ENCODE measurements around the gene GDF11. TPM values are rescaled to one million over a fixed set of nuclear protein-coding genes. Genes with fewer than 3 reads are reported as not detected.
A peak's percentile ranks its signal among the peaks of the same experiment; 100 is the strongest.

GDF11 gene
- total and polyA plus RNA-seq, 2 donors from 2014 or later = 3.4 to 6.2 TPM

DNA sequence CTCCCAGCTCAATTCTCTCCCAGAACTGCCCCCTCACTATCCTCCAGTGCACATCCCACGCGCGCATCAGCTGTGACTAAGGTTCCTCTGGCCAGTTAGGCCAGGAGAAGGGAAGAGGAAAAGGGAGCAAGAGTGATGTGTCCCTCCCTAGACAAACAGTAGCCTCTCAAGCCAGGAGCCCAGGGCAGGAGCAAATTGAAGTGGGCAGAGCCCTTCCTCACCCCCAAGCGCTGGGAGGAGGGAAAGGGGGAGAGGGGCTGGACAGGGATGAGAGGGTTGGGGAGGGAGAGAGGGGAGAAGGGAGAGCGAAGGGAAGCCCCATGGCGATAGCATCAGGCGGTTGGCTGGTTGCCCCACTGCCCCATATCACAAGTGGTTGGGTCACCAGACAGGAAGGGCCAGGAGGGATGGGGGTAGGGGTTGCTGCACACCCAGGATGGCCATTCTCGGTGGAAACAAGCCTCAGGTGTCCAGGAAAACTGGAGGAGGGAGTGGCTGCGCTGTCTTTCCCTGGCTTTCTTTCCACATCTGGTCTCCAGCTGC is 15.2 kb upstream of the GDF11 start:
- intact Hi-C loops (cut with DNase I) = no loop called here
- TF ChIP-seq, protein P1, sequence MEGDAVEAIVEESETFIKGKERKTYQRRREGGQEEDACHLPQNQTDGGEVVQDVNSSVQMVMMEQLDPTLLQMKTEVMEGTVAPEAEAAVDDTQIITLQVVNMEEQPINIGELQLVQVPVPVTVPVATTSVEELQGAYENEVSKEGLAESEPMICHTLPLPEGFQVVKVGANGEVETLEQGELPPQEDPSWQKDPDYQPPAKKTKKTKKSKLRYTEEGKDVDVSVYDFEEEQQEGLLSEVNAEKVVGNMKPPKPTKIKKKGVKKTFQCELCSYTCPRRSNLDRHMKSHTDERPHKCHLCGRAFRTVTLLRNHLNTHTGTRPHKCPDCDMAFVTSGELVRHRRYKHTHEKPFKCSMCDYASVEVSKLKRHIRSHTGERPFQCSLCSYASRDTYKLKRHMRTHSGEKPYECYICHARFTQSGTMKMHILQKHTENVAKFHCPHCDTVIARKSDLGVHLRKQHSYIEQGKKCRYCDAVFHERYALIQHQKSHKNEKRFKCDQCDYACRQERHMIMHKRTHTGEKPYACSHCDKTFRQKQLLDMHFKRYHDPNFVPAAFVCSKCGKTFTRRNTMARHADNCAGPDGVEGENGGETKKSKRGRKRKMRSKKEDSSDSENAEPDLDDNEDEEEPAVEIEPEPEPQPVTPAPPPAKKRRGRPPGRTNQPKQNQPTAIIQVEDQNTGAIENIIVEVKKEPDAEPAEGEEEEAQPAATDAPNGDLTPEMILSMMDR (IDR thresholded peaks at IDR 0.05; ENCODE audit: borderline replicate concordance, extremely low read depth, insufficient read depth) = no peak
- Histone ChIP-seq H3K4me1 (ENCODE audit: control insufficient read depth in 2 of 3, insufficient read depth in 2 of 3, low read depth in 1 of 3, low read length in 3 of 3) (peaks cover 0 to 34% (median 26%) of the 10 kb centered on the region in 3 donors), H3K27me3 (ENCODE audit: control insufficient read depth, insufficient read depth, low read length) (no peaks in the 10 kb centered on the region), H3K27ac (ENCODE audit: low read depth in 2 of 2, low read length in 2 of 2) (peak overlapping the region; percentile 99), H3K36me3 (ENCODE audit: control insufficient read depth in 2 of 3, insufficient read depth in 3 of 3, low read length in 3 of 3) (peaks cover 6 to 33% (median 11%) of the 10 kb centered on the region in 3 donors), H3K4me3 (ENCODE audit: low read length in 3 of 3) (peak overlapping the region; percentile 78 to 87 (median 82)), H3K9ac (ENCODE audit: low read length in 3 of 3) (peak overlapping the region; percentile 66 to 93 (median 76)), H3K9me3 (ENCODE audit: control insufficient read depth in 2 of 3, insufficient read depth in 1 of 3, low read length in 3 of 3) (no peaks in the 10 kb centered on the region)
- DNase-seq = peak in 3 of 5 donors; percentile 67 to 84 (median 75)
- no peak for FAIRE-seq

DNA sequence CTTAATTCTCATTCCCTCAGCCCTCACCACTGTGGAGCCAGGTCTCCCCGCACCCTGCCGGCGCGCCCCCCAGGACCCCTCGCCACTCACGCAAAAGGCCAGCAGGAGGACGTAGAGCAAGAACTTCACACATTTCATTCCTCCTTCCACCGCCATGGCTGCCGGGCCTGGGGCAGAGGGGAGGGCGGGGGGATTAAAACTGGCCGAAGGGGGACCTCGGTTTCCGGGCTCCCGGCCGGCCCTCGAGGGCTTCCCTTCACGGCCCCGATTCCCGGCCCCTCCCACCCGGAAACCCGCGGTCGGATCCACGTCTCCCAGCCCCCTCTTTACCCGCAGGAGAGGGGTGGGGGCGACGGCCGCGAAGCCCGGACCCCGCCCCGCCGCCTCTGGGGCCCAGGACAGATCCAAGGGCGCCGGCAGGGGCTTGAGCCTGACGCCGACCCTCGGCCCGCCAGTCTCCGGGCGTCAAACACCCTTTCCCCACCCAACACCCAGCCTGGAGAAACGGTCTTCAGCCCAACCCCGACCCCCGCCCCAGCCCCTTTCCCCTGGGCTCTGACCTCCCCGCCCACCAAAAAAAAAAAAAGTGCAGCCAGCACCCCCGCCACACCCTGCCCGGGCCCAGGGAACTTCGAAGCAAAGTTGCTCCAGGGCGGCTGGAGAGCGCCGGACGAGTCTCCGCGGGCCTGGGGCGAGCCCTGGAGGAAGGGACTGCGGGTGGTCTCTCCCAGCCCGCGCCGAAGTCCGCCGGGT is 14.6 kb upstream of the GDF11 start:
- Histone ChIP-seq H3K27me3 (ENCODE audit: control insufficient read depth, insufficient read depth, low read length) (no peaks in the 10 kb centered on the region), H3K9ac (ENCODE audit: low read length in 3 of 3) (peak overlapping the region; percentile 66 to 93 (median 76)), H3K36me3 (ENCODE audit: control insufficient read depth in 2 of 3, insufficient read depth in 3 of 3, low read length in 3 of 3) (peaks cover 6 to 29% (median 11%) of the 10 kb centered on the region in 3 donors), H3K4me3 (ENCODE audit: low read length in 3 of 3) (peak overlapping the region; percentile 78 to 87 (median 82)), H3K4me1 (ENCODE audit: control insufficient read depth in 2 of 3, insufficient read depth in 2 of 3, low read depth in 1 of 3, low read length in 3 of 3) (peaks cover 0 to 32% (median 20%) of the 10 kb centered on the region in 3 donors), H3K9me3 (ENCODE audit: control insufficient read depth in 2 of 3, insufficient read depth in 1 of 3, low read length in 3 of 3) (no peaks in the 10 kb centered on the region), H3K27ac (ENCODE audit: low read depth in 2 of 2, low read length in 2 of 2) (peak overlapping the region; percentile 99)
- DNase-seq = peak; percentile 74 to 95 (median 88)
- FAIRE-seq = no peak
- TF ChIP-seq, protein P1 (IDR thresholded peaks at IDR 0.05; ENCODE audit: borderline replicate concordance, extremely low read depth, insufficient read depth) = no peak
- intact Hi-C loops (cut with DNase I) = no loop called here

DNA sequence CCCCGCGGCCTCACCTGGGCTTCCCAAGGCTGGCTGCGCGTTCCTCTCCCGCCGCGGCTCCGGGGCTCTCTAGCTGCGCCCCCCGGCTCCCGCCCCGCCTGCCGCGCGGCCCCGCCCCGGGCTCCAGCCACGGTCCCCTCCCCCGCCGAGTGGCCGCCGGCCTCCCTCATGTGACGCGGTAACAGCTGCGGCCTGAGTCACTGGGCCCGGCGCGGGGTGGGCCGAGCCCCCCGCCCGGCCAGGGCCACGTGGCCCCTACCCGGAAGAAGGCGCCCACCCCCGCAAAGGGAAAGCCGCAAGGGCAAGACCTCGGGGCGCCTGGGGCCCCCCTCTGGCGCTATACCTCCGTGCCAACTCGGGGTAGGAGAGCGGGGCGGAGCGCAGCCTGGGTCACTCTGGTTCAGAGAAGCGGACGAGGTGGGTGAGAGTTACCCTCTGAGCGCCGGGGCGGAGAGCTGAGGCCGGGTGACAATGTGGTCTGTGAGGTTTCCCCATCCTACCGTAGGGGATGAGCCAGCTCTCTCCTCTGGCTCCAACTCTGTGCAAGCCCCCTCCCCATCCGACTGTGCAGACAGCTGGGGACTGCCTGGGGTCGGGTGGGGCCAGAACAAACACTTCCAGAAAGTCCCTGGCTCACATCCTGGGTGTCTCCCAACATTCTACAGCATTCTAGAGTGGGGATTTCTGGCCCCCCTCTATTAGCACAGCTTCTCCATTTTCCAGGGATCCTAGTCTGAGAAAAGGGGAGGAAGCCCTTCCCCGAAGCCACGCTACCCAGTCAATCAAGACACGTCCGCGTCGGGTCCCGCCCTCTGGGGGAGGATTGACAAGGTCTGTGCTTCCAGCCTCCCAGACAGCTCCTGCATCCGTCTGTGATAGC is 13.7 kb upstream of the GDF11 start, which contains the start of gene CD63:
TSS of gene CD63 (minus strand) at position 71 of the 880 bp plus-strand sequence. CDS start 668 bp downstream, outside the sequence.
- peaks cover 0 to 26% (median 20%) of the 10 kb centered on the region in 3 donors for H3K4me1 ChIP-seq (ENCODE audit: control insufficient read depth in 2 of 3, insufficient read depth in 2 of 3, low read depth in 1 of 3, low read length in 3 of 3)
- TF ChIP-seq, protein P1 (IDR thresholded peaks at IDR 0.05; ENCODE audit: borderline replicate concordance, extremely low read depth, insufficient read depth) = no peak
- peak within 1 kb of the TSS; percentile 79 to 87 (median 82) for H3K4me3 ChIP-seq (ENCODE audit: low read length in 3 of 3)
- H3K9me3 ChIP-seq (ENCODE audit: control insufficient read depth in 2 of 3, insufficient read depth in 1 of 3, low read length in 3 of 3) = no peaks in the 10 kb centered on the region
- intact Hi-C loops (cut with DNase I) = no loop called here
- peaks cover 6 to 26% (median 9%) of the 10 kb centered on the region in 3 donors for H3K36me3 ChIP-seq (ENCODE audit: control insufficient read depth in 2 of 3, insufficient read depth in 3 of 3, low read length in 3 of 3)
- peak within 1 kb of the TSS; percentile 99 for H3K27ac ChIP-seq (ENCODE audit: low read depth in 2 of 2, low read length in 2 of 2)
- DNase-seq (peak; percentile 90 to 98 (median 94)), FAIRE-seq (no peak)
- H3K27me3 ChIP-seq (ENCODE audit: control insufficient read depth, insufficient read depth, low read length) = no peaks in the 10 kb centered on the region
- peak within 1 kb of the TSS; percentile 76 to 100 (median 85) for H3K9ac ChIP-seq (ENCODE audit: low read length in 3 of 3)

All from kidney (tissue), 14 donors.